Measurements from ENCODE around the gene SMCHD1.

SMCHD1 gene

DNA sequence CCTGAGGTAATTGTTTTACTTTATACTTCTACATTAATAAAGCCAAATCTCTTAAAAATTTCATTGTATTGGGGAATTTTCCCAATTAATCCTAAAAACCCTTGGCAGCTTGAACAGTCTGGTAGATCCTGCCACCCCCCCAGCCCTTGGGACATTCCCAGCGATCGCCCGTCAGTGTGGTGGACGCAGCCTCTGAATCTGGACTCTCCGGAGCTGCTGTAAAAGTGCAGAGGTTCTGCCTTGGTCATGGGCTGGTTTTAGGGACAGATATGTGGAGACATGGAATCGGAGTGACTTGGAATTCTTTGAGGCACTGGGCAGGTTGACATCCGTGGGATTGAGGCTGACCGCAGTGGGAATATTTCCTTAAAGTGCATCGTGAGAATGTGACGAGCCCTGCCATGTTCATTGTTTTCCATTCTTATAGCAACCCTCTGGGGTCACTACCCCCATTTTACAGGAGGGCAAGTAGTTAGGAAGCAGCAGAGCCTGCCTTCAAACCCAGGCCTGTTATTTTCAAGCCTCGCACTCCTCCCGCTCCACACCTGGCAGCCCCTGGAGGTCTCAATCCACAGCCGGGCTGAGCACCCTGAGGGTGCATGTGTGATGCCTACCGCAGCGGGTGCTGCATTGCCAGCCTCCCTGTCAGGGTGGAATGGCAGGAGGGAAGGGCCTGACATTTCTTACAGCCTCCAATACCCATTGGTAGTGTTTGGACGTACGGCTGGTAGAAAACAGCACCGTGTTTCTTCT, 197.8 kb downstream of the SMCHD1 start:
- DNase-seq (ENCODE audit: low spot score), result no peak

DNA sequence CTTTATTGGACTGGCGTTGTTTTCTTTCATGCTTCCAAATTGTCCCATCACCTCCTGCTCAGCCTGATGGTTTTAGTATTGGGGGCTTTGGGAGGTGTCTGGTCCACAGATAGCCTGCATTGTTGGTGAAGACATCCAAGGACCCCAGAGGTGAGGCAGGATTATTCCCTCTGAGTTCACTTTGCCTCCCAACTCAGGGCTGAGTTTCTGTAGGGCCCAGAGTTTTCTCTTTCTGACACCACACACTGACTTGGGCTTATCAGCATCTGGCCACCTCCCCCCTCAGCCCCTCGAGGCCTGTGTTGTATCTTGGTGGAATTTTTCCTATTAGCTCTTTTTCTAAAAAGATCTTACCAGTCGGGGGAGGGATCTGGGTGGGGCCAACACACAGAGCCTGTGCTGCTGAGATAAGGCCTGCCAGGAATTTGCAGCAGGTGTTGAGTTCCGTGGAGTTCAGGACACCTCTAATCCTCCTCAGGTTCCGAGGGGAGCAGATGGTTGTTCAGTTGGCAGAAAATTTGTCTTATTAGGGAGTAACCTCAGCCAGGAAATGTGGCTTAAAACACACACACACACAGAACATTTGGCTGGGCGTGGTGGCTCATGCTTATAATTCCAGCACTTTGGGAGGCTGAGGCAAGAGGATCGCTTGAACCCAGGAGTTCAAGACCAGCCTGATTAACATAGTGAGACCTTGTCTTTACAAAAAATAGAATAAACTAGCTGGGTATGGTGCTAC, 198.6 kb downstream of the SMCHD1 start:
- no peak for DNase-seq (ENCODE audit: low spot score)
